Muscle of leg (tissue), 11 donors: Measurements from ENCODE around the gene HOMER2. TPM values are rescaled to one million over a fixed set of nuclear protein-coding genes. Genes with fewer than 3 reads are reported as not detected.
A peak's percentile ranks its signal among the peaks of the same experiment; 100 is the strongest.

Experiments used
- DNase-seq: peaks from one replicate; pipeline ENCODE4 v3.0.0; 2013
- H3K27ac ChIP-seq: one replicate; pipeline ENCODE4 v1.5.1; 2013; ENCODE audit warnings: mild to moderate bottlenecking, low read length, control low read depth
- H3K27me3 ChIP-seq: one replicate; pipeline ENCODE4 v1.6.1; 2013; ENCODE audit warnings: low read length; ENCODE audit not compliant: control insufficient read depth, insufficient read depth
- H3K36me3 ChIP-seq: one replicate; pipeline ENCODE4 v1.6.1; 2013; ENCODE audit warnings: low read length; ENCODE audit not compliant: control insufficient read depth, insufficient read depth
- H3K4me1 ChIP-seq: one replicate; pipeline ENCODE4 v1.6.1; 2013; ENCODE audit warnings: low read length; ENCODE audit not compliant: control insufficient read depth, insufficient read depth
- H3K4me3 ChIP-seq: one replicate; pipeline ENCODE4 v1.5.1; 2013; ENCODE audit warnings: low read length, control low read depth
- H3K9me3 ChIP-seq: replicated peaks from 2 replicates; pipeline ENCODE4 v1.6.1; 2013; ENCODE audit warnings: low read depth, low read length; ENCODE audit not compliant: control insufficient read depth
- WGBS: methylation state at CpG from one replicate; pipeline ENCODE4 v1.1.5; 2013; ENCODE audit warnings: missing lambda C conversion rate; ENCODE audit not compliant: insufficient coverage; 5-methylcytosine and 5-hydroxymethylcytosine counted together
- polyA plus RNA-seq, 8 donors: library from polyadenylated mRNA; unstranded; fragments of 120-200 nt; gene quantifications; one replicate each; pipeline versions ENCODE4 v1.2.1 to v1.2.3, GENCODE V29; 2013; ENCODE audit warnings: inconsistent platforms in 1 of 8, low replicate concordance in 1 of 8; ENCODE audit not compliant: insufficient read length in 8 of 8, insufficient read depth in 1 of 8
- total RNA-seq: library from RNA; stranded (reverse); fragments of 120-200 nt; gene quantifications from one replicate; pipeline ENCODE4 v1.2.4, GENCODE V29; 2013

HOMER2 gene
- total and polyA plus RNA-seq, 9 donors = 20.1 to 28.8 (median 26.0) TPM

GRCh38 chr15:82918607-82919230 is 33.8 kb downstream of the HOMER2 start:
- Histone ChIP-seq H3K4me1 (peaks cover 30% of the 10 kb centered on the region), H3K9me3 (no peaks in the 10 kb centered on the region), H3K36me3 (no peaks in the 10 kb centered on the region), H3K4me3 (no peak overlapping the region), H3K27ac (no peak overlapping the region), H3K27me3 (no peaks in the 10 kb centered on the region)
- no peak for DNase-seq
- 88% methylated on average over 4 of the region's 6 CpGs for WGBS

GRCh38 chr15:82918162-82918561 is 34.4 kb downstream of the HOMER2 start:
- Histone ChIP-seq H3K27ac (no peak overlapping the region), H3K4me3 (no peak overlapping the region), H3K27me3 (no peaks in the 10 kb centered on the region), H3K9me3 (no peaks in the 10 kb centered on the region), H3K36me3 (no peaks in the 10 kb centered on the region), H3K4me1 (peaks cover 30% of the 10 kb centered on the region)
- peak; percentile 29 for DNase-seq
- WGBS = 74% methylated on average over 3 of the region's 6 CpGs

GRCh38 chr15:82917249-82917648 is 35.3 kb downstream of the HOMER2 start:
- Histone ChIP-seq H3K4me3 (no peak overlapping the region), H3K9me3 (no peaks in the 10 kb centered on the region), H3K27me3 (no peaks in the 10 kb centered on the region), H3K4me1 (peaks cover 23% of the 10 kb centered on the region), H3K36me3 (no peaks in the 10 kb centered on the region), H3K27ac (no peak overlapping the region)
- WGBS = 94% methylated on average over 2 of the region's 7 CpGs
- DNase-seq = no peak

- H3K9me3 ChIP-seq = no peaks in the 10 kb centered on the region
- H3K4me1 ChIP-seq = peaks cover 20% of the 10 kb centered on the region
- no peak overlapping the region for H3K4me3 ChIP-seq
- no peaks in the 10 kb centered on the region for H3K27me3 ChIP-seq
- no peak overlapping the region for H3K27ac ChIP-seq
- no peaks in the 10 kb centered on the region for H3K36me3 ChIP-seq
- WGBS = 69% methylated on average over 5 of the region's 13 CpGs
- peak; percentile 42 for DNase-seq
These were observed 36.2 kb downstream of the HOMER2 start for GRCh38 chr15:82916161-82916952.

- Histone ChIP-seq H3K4me1 (peaks cover 20% of the 10 kb centered on the region), H3K27ac (no peak overlapping the region), H3K4me3 (no peak overlapping the region), H3K36me3 (no peaks in the 10 kb centered on the region), H3K27me3 (no peaks in the 10 kb centered on the region), H3K9me3 (no peaks in the 10 kb centered on the region)
- no peak for DNase-seq
- WGBS = 72% methylated on average over 2 of the region's 2 CpGs
These were observed 38.1 kb downstream of the HOMER2 start for GRCh38 chr15:82914396-82914795.

- Histone ChIP-seq H3K27me3 (no peaks in the 10 kb centered on the region), H3K4me3 (no peak overlapping the region), H3K36me3 (no peaks in the 10 kb centered on the region), H3K9me3 (peaks cover 8% of the 10 kb centered on the region), H3K4me1 (peaks cover 3% of the 10 kb centered on the region), H3K27ac (no peak overlapping the region)
- no peak for DNase-seq
- no CpG with 5 or more reads among the region's 4 CpGs for WGBS
These were observed 41.1 kb downstream of the HOMER2 start for GRCh38 chr15:82911458-82911857.

- no peak for DNase-seq
- Histone ChIP-seq H3K4me3 (no peak overlapping the region), H3K9me3 (peaks cover 8% of the 10 kb centered on the region), H3K4me1 (no peaks in the 10 kb centered on the region), H3K27me3 (no peaks in the 10 kb centered on the region), H3K36me3 (no peaks in the 10 kb centered on the region), H3K27ac (no peak overlapping the region)
- no CpG with 5 or more reads among the region's 4 CpGs for WGBS
These were observed 41.8 kb downstream of the HOMER2 start for GRCh38 chr15:82910721-82911120.

- Histone ChIP-seq H3K27ac (no peak overlapping the region), H3K9me3 (peaks cover 8% of the 10 kb centered on the region)
- WGBS = 88% methylated on average over 6 of the region's 6 CpGs
These were observed 43.3 kb downstream of the HOMER2 start for GRCh38 chr15:82909080-82909815.

GRCh38 chr15:82907350-82907749 is 45.2 kb downstream of the HOMER2 start:
- no peaks in the 10 kb centered on the region for H3K27me3 ChIP-seq
- H3K4me3 ChIP-seq = no peak overlapping the region
- no CpG with 5 or more reads among the region's 1 CpG for WGBS
- H3K9me3 ChIP-seq = peaks cover 8% of the 10 kb centered on the region
- H3K4me1 ChIP-seq = no peaks in the 10 kb centered on the region
- H3K36me3 ChIP-seq = no peaks in the 10 kb centered on the region
- no peak for DNase-seq
- no peak overlapping the region for H3K27ac ChIP-seq

More at GRCh38 chr15:82909080-82909815, 43.3 kb downstream of the HOMER2 start:
- no peak overlapping the region for H3K4me3 ChIP-seq
- H3K4me1 ChIP-seq = no peaks in the 10 kb centered on the region
- no peak for DNase-seq
- H3K27me3 ChIP-seq = no peaks in the 10 kb centered on the region
- H3K36me3 ChIP-seq = no peaks in the 10 kb centered on the region

GRCh38 chr15:82904574-82904973 is 47.9 kb downstream of the HOMER2 start:
- H3K27me3 ChIP-seq = no peaks in the 10 kb centered on the region
- H3K36me3 ChIP-seq = no peaks in the 10 kb centered on the region
- H3K4me1 ChIP-seq = no peaks in the 10 kb centered on the region
- WGBS = no CpG with 5 or more reads among the region's 3 CpGs
- no peak for DNase-seq
- no peak overlapping the region for H3K4me3 ChIP-seq
- H3K27ac ChIP-seq = no peak overlapping the region
- peaks cover 8% of the 10 kb centered on the region for H3K9me3 ChIP-seq
